Neural cell (in vitro differentiated cells): ENCODE results near the gene ANKRD33B. TPM values are rescaled to one million over a fixed set of nuclear protein-coding genes. Genes with fewer than 3 reads are reported as not detected.
"Not testable (repeated sequence)": the region's sequence is repeated elsewhere in the genome, so short reads cannot be mapped to it uniquely, and the experiment has no call there.

Experiments used
- H2AFZ ChIP-seq: fragments of 200-600, 300-800 bp; sonication (generic), shearing (Covaris generic); 2 replicates; pipeline ENCODE4 v1.6.0; 2014; ENCODE audit warnings: low read depth, mild to moderate bottlenecking, antibody characterized with exemption, low read length, moderate library complexity
- H3F3A ChIP-seq: fragments of 200-600 bp; shearing (Covaris generic); 2 replicates; pipeline ENCODE4 v1.6.1; 2016; ENCODE audit warnings: mild to moderate bottlenecking, moderate library complexity, mixed read lengths, antibody characterized with exemption, low read length; ENCODE audit not compliant: insufficient read depth, poor library complexity, severe bottlenecking
- H3K27ac ChIP-seq: fragments of 200-600, 300-800 bp; sonication (generic), shearing (Covaris generic); 2 replicates; pipeline ENCODE4 v1.5.1; 2014; ENCODE audit warnings: mild to moderate bottlenecking, low read length, moderate library complexity
- H3K27me3 ChIP-seq: fragments of 300-800, 200-600 bp; sonication (generic), shearing (Covaris generic); 2 replicates; pipeline ENCODE4 v1.6.0; 2014; ENCODE audit warnings: mild to moderate bottlenecking, low read depth, low read length, moderate library complexity; ENCODE audit not compliant: insufficient read depth
- H3K36me3 ChIP-seq: fragments of 300-800, 200-600 bp; sonication (generic), shearing (Covaris generic); 2 replicates; pipeline ENCODE4 v1.5.1; 2014; ENCODE audit warnings: mild to moderate bottlenecking, antibody characterized with exemption, low read length, moderate library complexity; ENCODE audit not compliant: insufficient read depth
- H3K4me2 ChIP-seq: fragments of 300-800, 200-600 bp; sonication (generic), shearing (Covaris generic); 2 replicates; pipeline ENCODE4 v1.6.0; 2014; ENCODE audit warnings: mild to moderate bottlenecking, low read length
- H3K4me3 ChIP-seq: fragments of 300-800, 200-600 bp; sonication (generic), shearing (Covaris generic); 2 replicates; pipeline ENCODE4 v1.5.1; 2014; ENCODE audit warnings: mild to moderate bottlenecking, low read length, moderate library complexity
- H3K79me2 ChIP-seq: fragments of 200-600 bp; shearing (Covaris generic); replicated peaks from 2 replicates; pipeline ENCODE4 v1.6.0; 2014; ENCODE audit warnings: mild to moderate bottlenecking, low read length, moderate library complexity; ENCODE audit not compliant: insufficient read depth
- H3K9ac ChIP-seq: fragments of 300-800, 200-600 bp; sonication (generic), shearing (Covaris generic); 2 replicates; pipeline ENCODE4 v1.6.1; 2016; ENCODE audit warnings: mild to moderate bottlenecking, low read length, mixed read lengths
- H3K9me2 ChIP-seq: fragments of 200-600 bp; shearing (Covaris generic); 2 replicates; pipeline ENCODE4 v1.6.1; 2016; ENCODE audit warnings: mild to moderate bottlenecking, low read length, mixed read lengths; ENCODE audit not compliant: insufficient read depth
- H3K9me3 ChIP-seq: fragments of 200-600, 300-800 bp; sonication (generic), shearing (Covaris generic); 2 replicates; pipeline ENCODE4 v1.6.1; 2016; ENCODE audit warnings: mild to moderate bottlenecking, mixed run types, low read length, moderate library complexity, mixed read lengths
- H4K20me1 ChIP-seq: fragments of 200-600 bp; shearing (Covaris generic); 2 replicates; pipeline ENCODE4 v1.6.1; 2016; ENCODE audit warnings: mild to moderate bottlenecking, mixed run types; ENCODE audit not compliant: insufficient read depth
- EP300 ChIP-seq: fragments of 450-650 bp; conservative IDR thresholded peaks from 2 replicates; pipeline ENCODE4 v1.6.1; 2014; ENCODE audit warnings: antibody characterized with exemption, mild to moderate bottlenecking, moderate library complexity; ENCODE audit not compliant: poor library complexity, severe bottlenecking
- EZH2 ChIP-seq: fragments of 200-600, 300-800 bp; shearing (Covaris generic), sonication (generic); IDR thresholded peaks from 2 replicates; pipeline ENCODE4 v1.6.1; 2014; ENCODE audit warnings: antibody characterized with exemption, low read length, borderline replicate concordance, mild to moderate bottlenecking; ENCODE audit not compliant: insufficient read depth, poor library complexity, severe bottlenecking
- MXI1 ChIP-seq: fragments of 450-650 bp; conservative IDR thresholded peaks from 2 replicates; pipeline ENCODE4 v1.6.1; 2014; ENCODE audit warnings: antibody characterized with exemption, mild to moderate bottlenecking; ENCODE audit not compliant: poor library complexity, severe bottlenecking
- POLR2AphosphoS5 ChIP-seq: IDR thresholded peaks from 2 replicates; pipeline ENCODE4 v1.6.1; 2012
- RAD21 ChIP-seq: fragments of 450-650 bp; conservative IDR thresholded peaks from 2 replicates; pipeline ENCODE4 v1.6.1; 2014; ENCODE audit warnings: antibody characterized with exemption, mild to moderate bottlenecking, moderate library complexity
- SMC3 ChIP-seq: fragments of 450-650 bp; conservative IDR thresholded peaks from 2 replicates; pipeline ENCODE4 v1.6.1; 2014; ENCODE audit warnings: antibody characterized with exemption, mild to moderate bottlenecking, moderate library complexity; ENCODE audit not compliant: poor library complexity
- TAF1 ChIP-seq: IDR thresholded peaks from 2 replicates; pipeline ENCODE4 v1.6.1; 2012; ENCODE audit warnings: low read depth
- polyA plus RNA-seq: library from polyadenylated mRNA; depleted of rRNA; stranded (reverse); fragments of >200 nt; gene quantifications from 2 replicates; pipeline ENCODE4 v1.2.3, GENCODE V29; 2014
- TF ChIP-seq, protein P1 (sequence below): IDR thresholded peaks from 2 replicates; pipeline ENCODE4 v1.6.1; 2012; ENCODE audit warnings: borderline replicate concordance
- TF ChIP-seq, protein P2 (sequence below): fragments of 450-650 bp; IDR thresholded peaks from 2 replicates; pipeline ENCODE4 v1.5.1; 2014; ENCODE audit warnings: antibody characterized with exemption, mild to moderate bottlenecking, moderate library complexity; ENCODE audit not compliant: poor library complexity, severe bottlenecking

ANKRD33B gene
- polyA plus RNA-seq, 1 donor from 2014 or later, result not detected

DNA sequence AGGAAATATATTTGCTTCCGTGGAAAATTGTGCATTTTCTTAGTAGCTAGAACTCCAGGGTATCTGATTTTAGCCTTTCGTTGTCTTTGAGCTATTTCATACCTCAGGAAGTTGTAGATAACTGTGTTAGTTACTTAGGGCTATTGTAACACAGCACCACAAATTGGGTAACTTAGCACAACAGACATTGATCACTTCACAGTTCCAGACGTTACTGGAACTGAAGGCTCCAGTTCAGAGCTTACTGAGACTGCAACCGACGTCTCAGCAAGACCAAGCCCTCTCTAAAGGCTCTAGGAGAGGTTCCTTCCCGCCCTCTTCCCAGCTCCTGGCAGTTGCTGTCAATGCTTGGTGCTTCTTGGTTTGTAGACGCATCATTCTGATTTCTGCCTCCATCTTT lies 17.7 kb upstream of the ANKRD33B start:
- Histone ChIP-seq H3K36me3 (no peaks in the 10 kb centered on the region), H3K27ac (no peak overlapping the region), H3K79me2 (no peaks in the 10 kb centered on the region), H3K4me3 (no peak overlapping the region), H3K4me2 (no peak overlapping the region), H4K20me1 (no peaks in the 10 kb centered on the region), H3K9me2 (no peaks in the 10 kb centered on the region), H3K9ac (no peak overlapping the region), H3K27me3 (no peaks in the 10 kb centered on the region), H3K9me3 (no peaks in the 10 kb centered on the region), H2AFZ (no peak overlapping the region), H3F3A (no peaks in the 10 kb centered on the region)
- TF ChIP-seq, protein P1, sequence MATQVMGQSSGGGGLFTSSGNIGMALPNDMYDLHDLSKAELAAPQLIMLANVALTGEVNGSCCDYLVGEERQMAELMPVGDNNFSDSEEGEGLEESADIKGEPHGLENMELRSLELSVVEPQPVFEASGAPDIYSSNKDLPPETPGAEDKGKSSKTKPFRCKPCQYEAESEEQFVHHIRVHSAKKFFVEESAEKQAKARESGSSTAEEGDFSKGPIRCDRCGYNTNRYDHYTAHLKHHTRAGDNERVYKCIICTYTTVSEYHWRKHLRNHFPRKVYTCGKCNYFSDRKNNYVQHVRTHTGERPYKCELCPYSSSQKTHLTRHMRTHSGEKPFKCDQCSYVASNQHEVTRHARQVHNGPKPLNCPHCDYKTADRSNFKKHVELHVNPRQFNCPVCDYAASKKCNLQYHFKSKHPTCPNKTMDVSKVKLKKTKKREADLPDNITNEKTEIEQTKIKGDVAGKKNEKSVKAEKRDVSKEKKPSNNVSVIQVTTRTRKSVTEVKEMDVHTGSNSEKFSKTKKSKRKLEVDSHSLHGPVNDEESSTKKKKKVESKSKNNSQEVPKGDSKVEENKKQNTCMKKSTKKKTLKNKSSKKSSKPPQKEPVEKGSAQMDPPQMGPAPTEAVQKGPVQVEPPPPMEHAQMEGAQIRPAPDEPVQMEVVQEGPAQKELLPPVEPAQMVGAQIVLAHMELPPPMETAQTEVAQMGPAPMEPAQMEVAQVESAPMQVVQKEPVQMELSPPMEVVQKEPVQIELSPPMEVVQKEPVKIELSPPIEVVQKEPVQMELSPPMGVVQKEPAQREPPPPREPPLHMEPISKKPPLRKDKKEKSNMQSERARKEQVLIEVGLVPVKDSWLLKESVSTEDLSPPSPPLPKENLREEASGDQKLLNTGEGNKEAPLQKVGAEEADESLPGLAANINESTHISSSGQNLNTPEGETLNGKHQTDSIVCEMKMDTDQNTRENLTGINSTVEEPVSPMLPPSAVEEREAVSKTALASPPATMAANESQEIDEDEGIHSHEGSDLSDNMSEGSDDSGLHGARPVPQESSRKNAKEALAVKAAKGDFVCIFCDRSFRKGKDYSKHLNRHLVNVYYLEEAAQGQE, result no peak
- no peak for TF ChIP-seq EP300
- no peak for TF ChIP-seq POLR2AphosphoS5
- TF ChIP-seq RAD21, result no peak
- no peak for TF ChIP-seq SMC3
- TF ChIP-seq, protein P2, sequence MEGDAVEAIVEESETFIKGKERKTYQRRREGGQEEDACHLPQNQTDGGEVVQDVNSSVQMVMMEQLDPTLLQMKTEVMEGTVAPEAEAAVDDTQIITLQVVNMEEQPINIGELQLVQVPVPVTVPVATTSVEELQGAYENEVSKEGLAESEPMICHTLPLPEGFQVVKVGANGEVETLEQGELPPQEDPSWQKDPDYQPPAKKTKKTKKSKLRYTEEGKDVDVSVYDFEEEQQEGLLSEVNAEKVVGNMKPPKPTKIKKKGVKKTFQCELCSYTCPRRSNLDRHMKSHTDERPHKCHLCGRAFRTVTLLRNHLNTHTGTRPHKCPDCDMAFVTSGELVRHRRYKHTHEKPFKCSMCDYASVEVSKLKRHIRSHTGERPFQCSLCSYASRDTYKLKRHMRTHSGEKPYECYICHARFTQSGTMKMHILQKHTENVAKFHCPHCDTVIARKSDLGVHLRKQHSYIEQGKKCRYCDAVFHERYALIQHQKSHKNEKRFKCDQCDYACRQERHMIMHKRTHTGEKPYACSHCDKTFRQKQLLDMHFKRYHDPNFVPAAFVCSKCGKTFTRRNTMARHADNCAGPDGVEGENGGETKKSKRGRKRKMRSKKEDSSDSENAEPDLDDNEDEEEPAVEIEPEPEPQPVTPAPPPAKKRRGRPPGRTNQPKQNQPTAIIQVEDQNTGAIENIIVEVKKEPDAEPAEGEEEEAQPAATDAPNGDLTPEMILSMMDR, result no peak
- no peak for TF ChIP-seq MXI1
- no peak for TF ChIP-seq EZH2
- TF ChIP-seq TAF1, result no peak

DNA sequence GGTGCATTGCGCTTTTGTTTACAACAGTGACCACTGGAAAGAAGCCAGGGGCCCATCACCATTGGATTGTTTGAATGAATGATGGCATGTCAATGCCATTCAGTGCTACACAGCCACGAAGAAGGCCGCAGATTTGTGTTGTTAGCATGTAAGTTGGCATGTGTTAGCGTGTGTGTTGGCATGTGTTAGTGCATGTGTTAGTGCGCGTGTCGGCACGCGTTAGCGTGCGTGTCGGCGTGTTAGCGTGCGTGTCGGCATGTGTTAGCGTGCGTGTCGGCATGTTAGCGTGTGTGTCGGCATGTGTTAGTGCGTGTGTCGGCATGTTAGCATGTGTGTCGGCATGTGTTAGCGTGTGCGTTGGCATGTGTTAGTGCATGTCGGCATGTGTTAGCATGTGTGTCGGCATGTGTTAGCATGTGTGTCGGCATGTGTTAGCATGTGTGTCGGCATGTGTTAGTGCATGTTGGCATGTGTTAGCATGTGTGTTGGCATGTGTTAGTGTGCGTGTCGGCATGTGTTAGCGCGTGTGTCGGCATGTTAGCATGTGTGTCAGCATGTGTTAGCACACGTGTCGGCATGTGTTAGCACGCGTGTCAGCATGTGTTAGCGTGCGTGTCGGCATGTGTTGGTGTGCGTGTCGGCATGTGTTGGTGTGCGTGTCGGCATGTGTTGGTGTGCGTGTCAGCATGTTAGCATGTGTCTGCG lies 15.3 kb upstream of the ANKRD33B start:
- no peak overlapping the region for H3K4me2 ChIP-seq
- TF ChIP-seq RAD21 (no peak), POLR2AphosphoS5 (no peak), TAF1 (no peak), MXI1 (no peak), SMC3 (no peak), EZH2 (no peak)
- TF ChIP-seq, protein P2, result no peak
- TF ChIP-seq, protein P1, result no peak
- H3F3A ChIP-seq, result no peaks in the 10 kb centered on the region
- no peaks in the 10 kb centered on the region for H3K9me3 ChIP-seq
- no peaks in the 10 kb centered on the region for H3K36me3 ChIP-seq
- H3K27ac ChIP-seq, result no peak overlapping the region
- H2AFZ ChIP-seq, result no peak overlapping the region
- no peaks in the 10 kb centered on the region for H3K27me3 ChIP-seq
- H4K20me1 ChIP-seq, result no peaks in the 10 kb centered on the region
- H3K9ac ChIP-seq, result no peak overlapping the region
- no peaks in the 10 kb centered on the region for H3K9me2 ChIP-seq
- H3K79me2 ChIP-seq, result no peaks in the 10 kb centered on the region
- H3K4me3 ChIP-seq, result no peak overlapping the region

DNA sequence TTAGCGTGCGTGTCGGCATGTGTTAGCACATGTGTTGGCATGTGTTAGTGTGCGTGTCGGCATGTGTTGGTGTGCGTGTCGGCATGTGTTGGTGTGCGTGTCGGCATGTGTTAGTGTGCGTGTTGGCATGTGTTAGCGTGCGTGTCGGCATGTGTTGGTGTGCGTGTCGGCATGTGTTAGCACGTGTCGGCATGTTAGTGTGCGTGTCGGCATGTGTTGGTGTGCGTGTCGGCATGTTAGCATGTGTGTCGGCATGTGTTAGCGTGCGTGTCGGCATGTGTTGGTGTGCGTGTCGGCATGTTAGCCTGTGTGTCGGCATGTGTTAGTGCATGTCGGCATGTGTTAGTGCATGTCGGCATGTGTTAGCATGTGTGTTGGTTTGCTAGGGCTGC lies 14.8 kb upstream of the ANKRD33B start:
- H3K27me3 ChIP-seq, H3K9me2 ChIP-seq, H3K9ac ChIP-seq, H3K27ac ChIP-seq, H4K20me1 ChIP-seq, H3K4me2 ChIP-seq, H3K9me3 ChIP-seq, H2AFZ ChIP-seq, H3K36me3 ChIP-seq, H3F3A ChIP-seq, H3K4me3 ChIP-seq, H3K79me2 ChIP-seq: not testable (repeated sequence)
